ENCODE data around the gene AKAP17A.
"Not testable (repeated sequence)": the region's sequence is repeated elsewhere in the genome, so short reads cannot be mapped to it uniquely, and the experiment has no call there.

The AKAP17A gene, protein sequence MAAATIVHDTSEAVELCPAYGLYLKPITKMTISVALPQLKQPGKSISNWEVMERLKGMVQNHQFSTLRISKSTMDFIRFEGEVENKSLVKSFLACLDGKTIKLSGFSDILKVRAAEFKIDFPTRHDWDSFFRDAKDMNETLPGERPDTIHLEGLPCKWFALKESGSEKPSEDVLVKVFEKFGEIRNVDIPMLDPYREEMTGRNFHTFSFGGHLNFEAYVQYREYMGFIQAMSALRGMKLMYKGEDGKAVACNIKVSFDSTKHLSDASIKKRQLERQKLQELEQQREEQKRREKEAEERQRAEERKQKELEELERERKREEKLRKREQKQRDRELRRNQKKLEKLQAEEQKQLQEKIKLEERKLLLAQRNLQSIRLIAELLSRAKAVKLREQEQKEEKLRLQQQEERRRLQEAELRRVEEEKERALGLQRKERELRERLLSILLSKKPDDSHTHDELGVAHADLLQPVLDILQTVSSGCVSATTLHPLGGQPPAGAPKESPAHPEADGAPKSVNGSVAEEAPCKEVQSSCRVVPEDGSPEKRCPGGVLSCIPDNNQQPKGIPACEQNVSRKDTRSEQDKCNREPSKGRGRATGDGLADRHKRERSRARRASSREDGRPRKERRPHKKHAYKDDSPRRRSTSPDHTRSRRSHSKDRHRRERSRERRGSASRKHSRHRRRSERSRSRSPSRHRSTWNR

DNA sequence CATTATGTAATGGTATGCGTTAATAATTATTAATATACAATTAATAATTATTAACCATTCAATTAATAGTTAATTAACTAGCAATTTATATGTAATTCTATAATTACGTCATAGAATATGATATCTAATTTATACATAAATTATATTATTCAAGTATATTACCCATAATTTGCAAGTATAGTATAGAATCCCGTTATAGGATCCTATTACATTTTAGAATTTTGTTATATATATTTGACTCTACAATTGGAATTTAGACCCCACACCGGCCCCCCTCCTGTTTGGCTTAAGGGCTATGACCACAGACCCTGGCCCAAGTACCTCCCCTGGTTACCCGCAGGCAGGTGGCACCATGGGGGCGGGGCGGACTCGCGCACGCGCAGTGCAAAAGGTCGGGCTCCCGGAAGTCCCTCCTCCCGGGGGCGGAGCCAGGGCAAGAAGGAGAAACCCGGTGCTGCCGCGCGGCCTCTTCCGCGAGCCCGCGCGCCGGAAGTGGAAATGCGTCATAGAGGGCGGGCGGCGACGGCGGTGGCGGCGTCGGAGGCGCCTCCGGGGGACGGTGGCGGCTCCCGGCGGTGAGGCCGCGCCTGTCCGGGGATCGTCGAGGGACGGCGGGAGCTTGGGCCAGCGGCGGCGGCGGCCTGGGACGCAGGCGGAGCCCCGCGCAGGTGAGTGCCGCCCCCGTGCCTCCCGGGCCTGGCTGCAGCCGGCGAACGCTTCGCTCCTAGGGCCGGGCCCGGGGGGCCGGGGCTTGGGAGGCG is at the start of gene AKAP17A:
AKAP17A (plus strand) TSS at position 503 of the 761 bp plus-strand sequence. CDS start 1,859 bp downstream, outside the sequence.
- ATAC-seq = peak; percentile 90 to 91

DNA sequence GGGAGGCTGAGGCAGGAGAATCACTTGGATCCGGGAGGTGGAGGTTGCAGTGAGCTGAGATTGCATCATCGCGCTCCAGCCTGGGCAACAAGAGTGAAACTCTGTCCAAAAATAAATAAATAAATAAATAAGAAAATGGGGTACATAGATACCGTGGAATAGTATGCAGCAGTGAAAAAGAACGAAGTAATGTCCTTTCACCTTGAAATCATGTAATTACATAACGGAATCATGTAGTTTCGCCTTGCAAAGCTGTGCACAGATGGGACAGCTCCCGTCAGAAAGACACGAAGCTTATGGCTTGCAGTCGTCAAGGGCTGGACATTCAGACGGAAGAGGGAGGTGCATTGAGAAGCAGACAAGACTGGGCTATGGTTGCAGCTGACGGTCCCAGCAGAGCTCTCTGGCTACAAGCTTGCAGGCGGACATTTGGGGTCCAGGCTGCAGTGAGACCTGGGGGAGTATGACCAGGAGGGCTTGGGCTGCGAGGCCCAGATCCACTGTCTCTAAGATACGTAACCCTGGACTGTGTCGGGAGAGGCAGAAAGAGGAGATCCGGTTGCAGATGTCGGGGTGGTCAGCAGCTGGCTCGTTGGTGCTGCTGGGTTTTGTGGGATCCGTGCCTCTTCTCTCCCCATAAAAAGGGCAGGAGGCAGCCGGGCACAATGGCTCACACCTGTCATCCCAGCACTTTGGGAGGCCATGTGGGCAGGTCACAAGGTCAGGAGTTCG is 48.2 kb upstream of the AKAP17A start:
- no peak for ATAC-seq

DNA sequence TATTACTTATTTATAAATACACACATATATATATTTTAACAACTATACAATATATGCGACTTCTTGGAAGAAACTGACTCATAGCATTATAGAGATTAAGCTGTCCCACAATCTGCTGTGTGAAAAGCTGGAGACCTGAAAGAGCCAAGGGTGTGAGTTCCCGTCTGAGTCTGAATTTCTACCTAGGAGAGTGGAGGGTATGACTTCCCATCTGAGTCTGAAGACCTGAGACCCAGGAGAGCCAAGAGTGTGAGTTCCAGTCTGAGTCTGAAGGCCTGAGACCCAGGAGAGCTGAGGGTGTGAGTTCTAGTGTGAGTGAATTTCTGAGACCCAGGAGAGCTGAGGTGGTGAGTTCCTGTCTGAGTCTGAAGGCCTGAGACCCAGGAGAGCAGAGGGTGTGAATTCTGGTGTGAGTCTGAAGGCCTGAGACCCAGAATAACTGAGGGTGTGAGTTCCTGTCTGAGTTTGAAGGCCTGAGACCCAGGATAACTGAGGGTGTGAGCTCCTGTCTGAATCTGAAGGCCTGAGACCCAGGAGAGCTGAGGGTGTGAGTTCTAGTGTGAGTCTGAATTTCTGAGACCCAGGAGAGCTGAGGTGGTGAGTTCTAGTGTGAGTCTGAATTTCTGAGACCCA is 45.5 kb upstream of the AKAP17A start:
- peak in 1 of 2 donors; percentile 27 for ATAC-seq

DNA sequence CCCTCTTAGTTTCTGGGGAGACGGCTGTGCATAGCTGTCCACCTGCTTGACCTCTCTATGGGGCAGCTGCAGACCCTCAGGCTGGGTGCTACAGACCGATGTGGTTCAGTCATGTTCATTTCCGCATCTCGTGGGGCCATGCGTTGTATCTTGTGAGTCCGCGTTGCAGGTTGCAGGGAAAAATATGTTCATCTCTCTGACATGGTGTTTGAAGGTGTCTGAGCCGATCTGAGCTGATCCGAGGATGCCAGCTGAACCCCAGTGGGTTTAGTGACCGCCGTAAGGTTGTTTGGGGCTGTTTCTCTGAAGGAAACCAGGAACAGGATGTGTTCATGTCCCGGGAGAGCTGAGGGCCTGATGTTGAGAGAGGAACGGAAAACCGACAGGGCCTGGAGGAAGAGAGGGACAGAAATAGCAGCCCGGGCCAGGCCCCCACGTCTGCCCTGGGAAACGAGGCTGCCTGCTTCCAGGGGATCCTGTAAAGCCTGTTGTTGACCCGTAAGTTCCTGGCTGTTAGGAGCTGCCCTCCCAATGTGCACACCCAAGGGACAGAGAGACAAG is 44.6 kb upstream of the AKAP17A start:
- no peak for ATAC-seq

DNA sequence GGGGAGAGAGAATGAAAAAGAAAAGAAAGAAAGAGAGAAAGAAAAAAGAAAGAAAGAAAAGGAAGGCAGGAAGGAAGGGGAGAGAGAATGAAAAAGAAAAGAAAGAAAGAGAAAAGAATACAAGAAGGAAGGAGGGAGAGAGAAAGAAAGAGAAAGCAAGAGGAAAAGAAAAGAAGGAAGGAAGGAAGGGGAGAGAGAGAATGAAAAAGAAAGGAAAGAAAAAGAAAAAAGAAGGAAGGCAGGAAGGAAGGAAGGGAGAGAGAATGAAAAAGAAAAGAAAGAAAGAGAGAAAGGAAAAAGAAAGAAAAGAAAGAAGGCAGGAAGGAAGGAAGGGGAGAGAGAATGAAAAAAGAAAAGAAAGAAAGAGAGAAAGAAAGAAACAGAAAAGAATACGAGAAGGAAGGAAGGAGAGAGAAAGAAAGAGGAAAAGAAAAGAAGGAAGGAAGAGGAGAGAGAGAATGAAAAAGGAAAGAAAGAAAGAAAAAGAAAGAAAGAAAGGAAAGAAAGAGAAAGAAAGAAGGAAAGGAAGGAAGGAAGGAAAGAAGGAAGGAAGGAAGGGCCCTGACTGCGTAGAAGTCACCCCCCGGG is 39.4 kb upstream of the AKAP17A start:
- no peak for ATAC-seq

DNA sequence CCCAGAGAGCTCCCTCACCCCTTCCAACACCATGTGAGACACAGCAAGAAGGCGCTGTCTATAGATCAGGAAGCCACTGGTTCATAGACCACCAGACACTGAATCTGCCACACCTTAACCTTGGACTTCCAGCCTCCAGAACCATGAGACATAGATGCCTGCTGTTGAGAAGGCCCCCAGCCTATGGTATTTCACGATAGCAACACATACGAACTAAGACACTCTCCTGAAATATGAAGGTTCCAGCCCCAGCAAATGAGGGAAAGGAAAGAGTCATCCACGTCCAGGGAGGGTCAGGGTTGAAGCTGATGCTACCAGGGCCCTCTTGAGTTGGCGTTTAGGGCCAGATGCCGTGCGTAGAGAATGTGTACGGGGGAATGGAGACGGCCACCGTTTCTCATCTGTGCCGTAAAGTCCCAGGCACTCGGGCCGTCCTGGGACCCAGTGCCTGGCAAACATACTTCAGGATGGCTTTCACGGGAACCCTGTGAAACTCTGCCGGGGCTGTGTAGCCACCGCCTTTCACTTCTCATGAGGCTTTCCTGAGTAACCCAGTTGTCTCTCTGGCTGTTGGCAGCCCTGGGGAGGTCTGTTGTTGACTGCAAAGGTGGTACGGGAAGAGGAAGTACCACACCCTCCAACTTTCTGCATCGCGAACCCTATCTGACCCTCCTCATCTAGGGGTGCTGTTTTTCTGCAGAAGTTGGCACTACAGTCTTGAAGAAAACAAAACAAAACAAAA is 36.8 kb upstream of the AKAP17A start:
- ATAC-seq = peak; percentile 71 to 83

DNA sequence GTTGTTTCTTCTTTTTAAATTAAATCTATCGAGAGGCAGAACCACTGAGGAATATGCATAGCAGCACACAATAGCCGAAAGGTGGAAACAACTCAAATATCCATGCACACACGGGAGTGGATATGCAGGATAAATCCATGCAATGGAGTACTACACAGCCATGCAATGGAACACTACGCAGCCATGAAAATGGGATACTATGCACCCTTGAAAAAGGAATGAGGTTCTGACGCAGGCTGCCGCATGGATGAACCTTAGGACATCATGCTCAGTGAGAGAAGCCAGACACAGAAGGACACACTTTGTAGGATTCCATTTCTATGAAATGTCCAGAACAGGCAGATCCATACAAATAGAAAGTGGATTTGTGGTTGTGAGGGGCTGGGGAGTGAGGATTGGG is 36.0 kb upstream of the AKAP17A start:
- no peak for ATAC-seq

DNA sequence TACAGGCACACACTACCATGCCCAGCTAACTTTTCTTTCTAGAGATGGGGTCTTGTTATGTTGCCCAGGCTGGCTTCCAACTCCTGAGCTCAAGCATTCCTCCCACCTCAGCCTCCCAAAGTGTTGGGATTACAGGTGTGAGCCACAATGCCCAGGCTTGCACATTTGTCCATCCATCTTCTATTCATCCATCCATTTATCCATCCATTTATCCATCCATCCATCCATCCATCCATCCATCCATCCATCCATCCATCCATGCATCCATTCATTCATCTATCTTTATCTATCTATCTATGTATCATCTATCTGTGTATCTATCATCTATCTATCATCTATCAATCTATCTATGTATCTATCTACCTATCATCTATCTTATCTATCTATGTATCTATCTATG is 34.0 kb upstream of the AKAP17A start:
- ATAC-seq = not testable (repeated sequence)

DNA sequence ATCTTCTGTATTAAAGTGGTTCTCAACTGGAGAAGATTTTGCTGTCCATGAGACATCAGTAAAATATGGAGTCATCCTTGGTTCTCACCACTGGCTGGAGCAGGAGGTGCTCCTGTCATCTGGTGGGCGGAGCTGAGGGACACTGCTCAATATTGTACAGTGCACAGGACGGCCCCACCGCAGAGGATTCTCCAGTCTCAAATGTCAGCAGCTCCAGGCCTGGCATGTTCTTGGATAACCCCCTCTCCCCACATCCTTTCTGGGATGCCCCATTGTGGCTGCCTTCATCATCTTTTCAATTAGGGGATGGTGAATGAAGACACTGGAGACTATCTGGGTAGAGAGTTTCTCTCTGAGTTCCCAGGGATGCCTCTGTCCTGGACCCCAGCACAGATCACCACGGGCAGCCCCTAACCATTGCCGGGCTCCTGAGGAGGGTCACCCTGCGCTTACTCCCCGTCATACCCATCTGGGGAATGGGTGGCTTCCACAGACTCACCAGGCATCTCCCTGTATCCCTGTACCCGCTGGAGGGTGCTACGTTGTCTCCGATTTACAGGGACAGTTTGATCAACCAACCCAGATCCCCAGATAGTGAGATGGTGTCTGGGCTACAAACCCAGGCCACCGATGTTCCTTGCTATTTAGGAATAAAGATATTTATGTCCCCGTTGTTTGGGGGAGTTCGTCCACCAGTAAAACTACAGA is 32.5 kb upstream of the AKAP17A start:
- ATAC-seq = no peak

DNA sequence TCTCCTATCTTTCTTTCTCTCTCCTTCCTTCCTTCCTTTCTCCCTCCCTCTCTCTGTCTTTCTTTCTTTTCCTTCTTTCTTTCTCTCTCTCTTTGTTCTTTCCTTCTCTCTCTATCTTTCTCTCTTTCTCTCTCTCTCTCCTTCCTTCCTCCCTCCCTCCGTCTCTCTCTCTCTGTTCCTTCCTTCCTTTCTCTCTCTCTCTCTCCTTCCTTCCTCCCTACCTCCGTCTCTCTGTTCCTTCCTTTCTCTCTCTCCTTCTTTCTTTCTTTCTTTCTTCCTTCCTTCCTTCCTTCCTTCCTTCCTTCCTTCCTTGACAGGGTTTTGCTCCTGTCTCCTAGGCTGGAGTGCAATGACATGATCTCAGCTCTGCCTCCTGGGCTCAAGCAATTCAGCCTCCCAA is 30.2 kb upstream of the AKAP17A start:
- no peak for ATAC-seq

DNA sequence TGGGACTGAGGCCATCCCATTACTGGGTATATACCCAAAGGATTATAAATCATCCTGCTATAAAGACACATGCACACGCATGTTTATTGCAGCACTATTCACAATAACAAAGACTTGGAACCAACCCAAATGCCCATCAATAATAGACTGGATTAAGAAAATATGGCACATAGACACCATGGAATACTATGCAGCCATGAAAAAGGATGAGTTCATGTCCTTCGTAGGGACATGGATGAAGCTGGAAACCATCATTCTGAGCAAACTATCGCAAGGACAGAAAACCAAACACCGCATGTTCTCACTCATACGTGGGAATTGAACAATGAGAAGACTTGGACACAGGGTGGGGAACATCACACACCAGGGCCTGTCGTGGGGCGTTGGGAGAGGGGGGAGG is 27.3 kb upstream of the AKAP17A start:
- not testable (repeated sequence) for ATAC-seq

DNA sequence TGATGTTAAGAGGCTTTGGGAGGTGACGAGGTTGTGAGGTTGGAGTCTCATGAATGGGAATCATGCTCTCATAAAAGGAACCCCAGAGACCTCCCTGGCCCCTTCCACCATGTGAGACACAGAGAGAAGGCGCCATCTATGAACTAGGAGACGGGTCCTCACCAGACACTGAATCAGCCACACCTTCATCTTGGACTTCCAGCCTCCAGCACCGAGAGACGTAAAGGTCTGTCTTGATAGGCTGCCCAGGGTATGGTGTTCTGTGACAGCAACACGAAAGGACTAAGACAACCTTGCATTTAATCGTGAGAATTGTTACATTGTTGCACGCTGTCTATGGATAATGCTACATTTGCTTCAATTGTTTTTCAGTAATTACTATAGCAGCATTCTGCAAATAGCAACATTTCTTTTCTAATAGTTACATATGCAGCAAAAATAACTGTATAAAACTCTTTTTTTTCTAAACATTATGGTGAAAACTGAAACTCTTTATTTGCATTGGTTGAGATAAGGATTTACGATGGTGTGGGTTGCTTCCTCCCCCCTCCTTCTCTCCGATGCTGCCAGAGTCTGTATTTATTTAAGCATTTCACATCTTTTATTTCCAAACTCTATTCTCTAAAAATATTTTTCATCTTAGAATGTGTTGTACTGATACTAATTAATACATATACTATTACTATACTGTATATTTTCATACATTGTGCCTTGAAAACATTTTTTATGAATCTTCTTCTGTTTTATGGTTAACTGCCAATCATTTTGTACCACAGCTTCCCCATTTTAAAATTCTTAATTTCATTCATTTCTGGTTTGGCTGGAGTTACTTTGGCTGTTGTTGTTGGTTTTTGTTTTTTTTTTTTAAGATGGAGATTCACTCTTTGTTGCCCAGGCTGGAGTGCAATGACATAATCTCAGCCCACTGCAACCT is 26.4 kb upstream of the AKAP17A start:
- ATAC-seq = no peak

DNA sequence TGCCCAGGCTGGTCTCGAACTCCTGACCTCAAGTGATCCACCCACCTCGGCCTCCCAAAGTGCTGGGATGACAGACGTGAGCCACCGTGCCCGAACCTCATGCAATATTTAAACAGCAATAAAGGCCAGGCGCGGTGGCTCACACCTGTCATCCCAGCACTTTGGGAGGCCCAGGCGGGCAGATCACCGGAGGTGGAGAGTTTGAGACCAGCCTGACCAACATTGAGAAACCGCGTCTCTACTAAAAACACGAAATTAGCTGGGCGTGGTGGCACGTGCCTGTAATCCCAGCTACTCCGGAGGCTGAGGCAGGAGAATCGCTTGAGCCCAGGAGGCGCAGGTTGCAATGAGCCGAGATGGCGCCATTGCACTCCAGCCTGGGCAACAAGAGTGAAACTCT is 17.2 kb upstream of the AKAP17A start:
- ATAC-seq = not testable (repeated sequence)

DNA sequence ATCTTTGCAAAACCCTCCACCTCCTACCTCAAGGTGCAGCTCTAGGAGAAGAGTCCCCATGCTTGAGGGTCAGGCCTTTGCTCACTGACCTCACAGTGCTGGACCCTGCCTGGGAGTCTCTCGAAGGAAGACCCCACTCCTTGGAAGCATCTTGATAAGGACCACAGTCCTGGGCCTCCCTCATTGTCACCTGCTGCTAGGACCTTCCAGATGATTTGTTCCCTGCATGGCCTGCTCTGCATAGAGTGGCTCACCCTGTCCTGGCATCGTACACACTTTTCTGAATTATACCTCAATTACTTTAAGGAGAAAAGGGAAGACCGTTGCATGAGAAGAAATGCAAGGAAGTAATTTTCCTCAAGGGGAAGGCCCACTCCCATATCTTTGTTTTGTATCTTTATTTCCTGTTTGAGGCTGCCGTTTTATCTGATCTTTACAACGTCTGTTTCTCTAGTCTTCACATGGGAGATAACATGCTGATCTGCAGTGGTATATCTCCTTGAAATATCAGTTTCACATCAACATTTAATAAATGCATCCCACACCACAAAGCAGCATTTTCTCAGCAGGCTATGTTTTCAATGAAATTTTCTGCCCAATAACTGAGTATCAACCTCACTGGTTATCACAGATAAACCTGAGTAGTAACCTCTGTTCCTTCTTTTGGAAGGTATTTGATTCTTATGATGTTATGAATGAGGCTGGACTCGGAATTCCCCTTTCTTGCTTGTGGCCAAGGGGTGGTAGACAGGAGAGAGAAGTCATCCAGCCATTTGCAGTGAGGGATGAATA is 15.0 kb upstream of the AKAP17A start:
- peak in 1 of 2 donors; percentile 49 for ATAC-seq

DNA sequence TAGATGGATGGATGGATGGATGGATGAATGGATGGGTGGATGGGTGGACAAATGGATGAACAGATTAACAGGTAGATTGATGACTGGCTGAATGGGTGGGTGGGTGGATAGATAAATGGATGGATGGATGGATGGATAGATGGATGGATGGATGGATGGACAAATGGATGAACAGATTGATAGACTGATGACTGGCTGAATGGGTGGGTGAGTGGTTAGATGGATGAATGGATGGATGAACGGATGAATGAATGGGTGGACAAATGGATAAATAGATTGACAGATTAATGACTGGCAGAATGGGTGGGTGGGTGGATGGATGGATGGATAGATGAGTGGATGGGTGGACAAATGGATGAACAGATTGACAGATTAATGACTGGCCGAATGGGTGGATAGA is 13.6 kb upstream of the AKAP17A start:
- no peak for ATAC-seq

DNA sequence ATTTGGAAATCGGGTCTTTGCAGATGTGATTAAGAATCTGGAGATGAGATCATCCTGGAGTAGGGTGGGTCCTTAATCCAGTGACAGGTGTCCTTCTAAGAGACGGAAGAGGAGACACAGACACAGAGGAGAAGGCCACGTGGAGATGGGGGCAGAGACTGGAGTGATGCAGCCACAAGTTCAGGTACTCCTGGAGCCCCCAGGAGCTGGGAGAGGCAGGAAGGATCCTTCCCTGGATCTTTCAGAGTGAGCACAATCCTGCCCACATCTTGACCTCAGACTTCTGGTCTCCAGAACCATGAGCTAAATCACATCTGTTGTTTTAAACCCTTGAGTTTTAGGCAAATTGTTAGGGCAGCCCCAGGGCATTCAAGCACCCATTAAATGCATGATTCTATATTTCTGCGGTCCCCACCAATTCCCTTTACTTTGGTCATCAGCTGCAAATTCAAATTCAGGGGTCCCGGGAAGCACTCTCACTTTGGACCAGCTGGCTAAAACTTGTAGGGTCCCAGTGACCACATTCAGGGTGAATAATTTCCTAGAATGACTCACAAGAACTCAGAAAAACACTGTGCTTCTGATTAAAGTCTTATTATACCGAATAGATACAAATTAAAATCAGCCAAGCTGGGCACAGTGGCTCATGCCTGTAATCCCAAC is 12.8 kb upstream of the AKAP17A start:
- no peak for ATAC-seq

DNA sequence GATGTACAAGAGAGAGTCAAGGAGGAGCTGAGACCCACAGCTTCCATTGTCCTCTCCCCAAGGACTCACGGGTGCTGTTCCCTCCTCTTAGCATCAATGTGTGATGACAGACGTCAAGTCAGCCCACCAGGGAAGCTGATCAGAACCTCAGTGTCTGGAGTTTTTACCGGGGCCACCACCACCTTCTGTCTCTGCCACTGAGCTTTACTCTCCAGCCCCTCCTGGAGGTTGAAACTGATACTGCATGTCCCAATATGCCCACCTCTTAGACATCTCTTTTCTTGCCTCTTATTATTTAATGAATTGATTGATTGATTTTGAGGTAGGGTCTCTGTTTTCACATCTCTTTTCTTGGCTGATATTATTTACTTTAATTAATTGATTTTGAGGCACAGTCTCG is 10.3 kb upstream of the AKAP17A start:
- ATAC-seq = peak in 1 of 2 donors; percentile 44
